Astrocyte of the spinal cord (primary cell): Measurements from ENCODE around the gene CLBA1.
"Not testable (repeated sequence)": the region's sequence is repeated elsewhere in the genome, so short reads cannot be mapped to it uniquely, and the experiment has no call there.

Experiments
- DNase-seq: peaks from one replicate; pipeline ENCODE4 v3.0.0; 2011; ENCODE audit warnings: low read depth, low spot score
- H3K4me3 ChIP-seq: 2 replicates; pipeline ENCODE4 v1.5.1; 2011; ENCODE audit warnings: low read depth, mild to moderate bottlenecking, low read length, moderate library complexity
- in situ Hi-C: cut with HindIII; loops from 2 replicates; pipeline ENCODE4 v1.10.0; 2017; ENCODE audit warnings: low sequenced_read_pairs
- TF ChIP-seq, protein P1 (sequence below): IDR thresholded peaks from 2 replicates; pipeline ENCODE4 v1.5.1; 2012; ENCODE audit warnings: low read depth, mild to moderate bottlenecking, low read length, inconsistent platforms

The CLBA1 gene

DNA sequence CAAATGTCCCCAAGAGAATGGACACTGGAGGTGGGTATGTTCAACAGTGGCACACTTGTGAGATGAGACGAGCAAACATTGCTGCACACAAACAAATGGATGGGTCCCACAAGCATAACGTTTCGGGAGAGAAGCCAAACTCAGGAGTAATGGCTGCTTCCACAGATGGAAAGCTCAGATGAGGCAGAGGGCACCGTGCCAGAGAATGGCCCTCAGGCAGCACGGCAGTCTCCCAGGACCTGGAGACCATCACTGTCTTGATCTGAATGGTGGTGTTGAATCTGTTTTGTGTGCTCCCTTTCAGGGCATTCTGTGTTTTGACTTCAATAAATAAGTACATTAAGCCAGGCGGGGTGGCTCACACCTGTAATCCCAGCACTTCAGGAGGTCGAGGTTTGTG lies 43.8 kb downstream of the CLBA1 start:
- TF ChIP-seq, protein P1, sequence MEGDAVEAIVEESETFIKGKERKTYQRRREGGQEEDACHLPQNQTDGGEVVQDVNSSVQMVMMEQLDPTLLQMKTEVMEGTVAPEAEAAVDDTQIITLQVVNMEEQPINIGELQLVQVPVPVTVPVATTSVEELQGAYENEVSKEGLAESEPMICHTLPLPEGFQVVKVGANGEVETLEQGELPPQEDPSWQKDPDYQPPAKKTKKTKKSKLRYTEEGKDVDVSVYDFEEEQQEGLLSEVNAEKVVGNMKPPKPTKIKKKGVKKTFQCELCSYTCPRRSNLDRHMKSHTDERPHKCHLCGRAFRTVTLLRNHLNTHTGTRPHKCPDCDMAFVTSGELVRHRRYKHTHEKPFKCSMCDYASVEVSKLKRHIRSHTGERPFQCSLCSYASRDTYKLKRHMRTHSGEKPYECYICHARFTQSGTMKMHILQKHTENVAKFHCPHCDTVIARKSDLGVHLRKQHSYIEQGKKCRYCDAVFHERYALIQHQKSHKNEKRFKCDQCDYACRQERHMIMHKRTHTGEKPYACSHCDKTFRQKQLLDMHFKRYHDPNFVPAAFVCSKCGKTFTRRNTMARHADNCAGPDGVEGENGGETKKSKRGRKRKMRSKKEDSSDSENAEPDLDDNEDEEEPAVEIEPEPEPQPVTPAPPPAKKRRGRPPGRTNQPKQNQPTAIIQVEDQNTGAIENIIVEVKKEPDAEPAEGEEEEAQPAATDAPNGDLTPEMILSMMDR, result no peak
- H3K4me3 ChIP-seq, result no peak overlapping the region
- in situ Hi-C loops, result no loop called here
- DNase-seq, result no peak

DNA sequence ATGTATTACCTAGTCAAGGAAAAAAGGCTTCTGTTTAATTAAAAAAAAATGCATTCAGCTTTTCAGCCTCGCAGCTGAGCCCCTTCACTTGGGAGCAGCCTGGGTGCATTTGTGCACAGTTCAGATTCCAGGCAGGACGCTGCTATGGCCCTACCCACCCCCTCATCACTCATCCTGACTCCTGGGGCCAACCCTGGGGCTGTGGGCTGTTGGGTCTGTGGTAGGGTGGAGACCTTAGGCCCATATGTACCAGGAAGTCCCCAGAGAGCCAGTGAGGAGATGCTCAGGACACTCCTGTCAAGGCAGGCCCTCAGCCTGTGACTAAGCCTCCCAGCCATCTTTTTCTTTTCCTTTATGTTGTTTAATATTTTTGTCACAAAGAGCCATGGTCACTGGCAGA lies 44.6 kb downstream of the CLBA1 start:
- TF ChIP-seq, protein P1, result no peak
- in situ Hi-C loops, result no loop called here
- DNase-seq, result no peak
- H3K4me3 ChIP-seq, result no peak overlapping the region

DNA sequence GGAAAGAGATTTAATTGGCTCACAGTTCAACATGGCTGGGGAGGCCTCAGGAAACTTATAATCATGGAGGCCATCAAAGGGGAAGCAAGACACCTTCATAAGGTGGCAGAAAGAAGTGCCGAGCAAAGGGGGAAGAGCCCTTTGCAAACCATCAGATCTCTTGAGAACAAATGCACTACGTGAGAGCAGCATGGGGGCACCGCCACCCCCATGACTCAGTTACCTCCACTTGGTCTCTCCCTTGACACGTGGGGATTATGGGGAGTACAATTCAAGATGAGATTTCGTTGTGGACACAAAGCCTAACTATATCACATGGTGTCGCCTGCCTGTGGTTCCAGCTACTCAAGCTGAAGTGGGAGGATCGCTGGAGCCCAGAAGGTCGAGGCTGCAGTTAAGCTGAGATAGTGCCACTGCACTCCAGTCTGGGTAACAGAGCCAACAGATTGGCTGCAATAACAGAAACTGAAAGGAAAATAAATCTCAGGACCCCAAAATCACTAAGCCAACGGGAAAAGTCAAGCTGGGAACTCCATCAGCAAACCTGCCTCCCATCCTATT lies 45.3 kb downstream of the CLBA1 start:
- in situ Hi-C loops, result no loop called here
- TF ChIP-seq, protein P1, result no peak
- no peak overlapping the region for H3K4me3 ChIP-seq
- DNase-seq, result no peak

DNA sequence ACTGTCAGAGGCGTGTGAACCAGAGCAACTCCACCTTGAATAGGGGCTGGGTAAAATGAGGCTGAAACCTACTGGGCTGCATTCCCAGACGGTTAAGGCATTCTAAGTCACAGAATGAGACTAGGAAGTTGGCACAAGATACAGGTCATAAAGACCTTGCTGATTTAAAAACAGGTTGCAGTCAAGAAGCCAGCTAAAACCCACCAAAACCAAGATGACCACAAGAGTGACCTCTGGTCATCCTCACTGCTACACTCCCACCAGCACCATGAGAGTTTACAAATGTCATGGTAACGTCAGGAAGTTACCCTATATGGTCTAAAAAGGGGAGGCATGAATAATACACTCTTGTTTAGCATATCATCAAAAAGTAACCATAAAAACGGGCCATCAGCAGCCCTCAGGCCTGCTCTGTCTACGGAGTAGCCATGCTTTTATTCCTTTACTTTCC lies 46.9 kb downstream of the CLBA1 start:
- DNase-seq, result peak; percentile 88
- in situ Hi-C loops, H3K4me3 ChIP-seq: not testable (repeated sequence)

DNA sequence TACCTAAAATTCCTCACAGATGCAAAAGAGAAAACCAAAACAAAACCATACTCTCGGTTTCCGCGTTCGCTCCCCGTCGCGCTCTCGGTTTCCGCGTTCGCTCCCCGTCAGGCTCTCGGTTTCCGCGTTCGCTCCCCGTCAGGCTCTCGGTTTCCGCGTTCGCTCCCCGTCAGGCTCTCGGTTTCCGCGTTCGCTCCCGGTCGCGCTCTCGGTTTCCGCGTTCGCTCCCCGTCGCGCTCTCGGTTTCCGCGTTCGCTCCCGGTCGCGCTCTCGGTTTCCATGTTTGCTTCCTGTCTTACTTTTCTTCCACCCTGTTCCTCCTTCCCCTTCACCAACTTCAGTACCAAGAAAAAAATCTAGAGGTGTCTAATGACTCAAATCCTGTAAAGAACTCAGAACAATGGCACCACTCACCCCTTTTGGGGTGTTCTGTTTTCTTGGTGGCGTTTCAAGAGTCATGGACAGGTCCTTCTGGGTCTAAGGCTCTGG lies 47.9 kb downstream of the CLBA1 start:
- in situ Hi-C loops, DNase-seq: not testable (repeated sequence)
- H3K4me3 ChIP-seq, result peak overlapping the region; percentile 52

DNA sequence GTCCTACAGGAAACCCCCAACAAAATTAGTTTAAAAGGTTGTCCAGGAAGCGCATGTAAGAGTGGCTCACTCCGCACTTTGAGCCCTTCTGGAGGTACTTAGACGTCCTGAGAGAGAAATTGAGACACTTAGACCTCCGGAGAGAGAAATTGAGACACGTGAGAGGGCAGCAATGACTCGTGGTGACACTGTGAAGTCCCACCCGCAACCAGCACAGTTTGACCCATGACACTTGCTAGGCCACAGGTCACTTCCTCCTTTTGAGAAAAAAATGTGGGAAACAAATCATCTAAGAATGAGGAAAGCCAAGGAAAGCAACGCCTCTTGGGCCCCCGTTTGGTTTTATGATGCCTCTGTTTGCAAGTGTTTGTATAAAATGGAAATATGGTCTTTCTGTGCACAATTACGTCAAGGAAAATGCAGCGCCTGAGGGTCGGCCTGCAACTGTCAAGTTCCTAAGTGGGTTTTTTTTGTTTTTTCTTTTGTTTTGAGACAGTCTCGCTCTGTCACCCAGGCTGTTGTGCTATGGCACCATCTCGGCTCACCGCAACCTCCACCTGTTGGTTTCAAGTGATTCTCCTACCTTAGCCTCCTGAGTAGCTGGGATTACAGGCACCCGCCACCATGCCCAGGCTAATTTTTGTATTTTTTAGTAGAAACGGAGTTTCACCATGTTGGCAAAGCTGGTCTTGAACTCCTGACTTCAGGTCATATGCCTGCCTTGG lies 48.9 kb downstream of the CLBA1 start:
- DNase-seq, result no peak
- no peak overlapping the region for H3K4me3 ChIP-seq
- in situ Hi-C loops, result no loop called here
- TF ChIP-seq, protein P1, result no peak

DNA sequence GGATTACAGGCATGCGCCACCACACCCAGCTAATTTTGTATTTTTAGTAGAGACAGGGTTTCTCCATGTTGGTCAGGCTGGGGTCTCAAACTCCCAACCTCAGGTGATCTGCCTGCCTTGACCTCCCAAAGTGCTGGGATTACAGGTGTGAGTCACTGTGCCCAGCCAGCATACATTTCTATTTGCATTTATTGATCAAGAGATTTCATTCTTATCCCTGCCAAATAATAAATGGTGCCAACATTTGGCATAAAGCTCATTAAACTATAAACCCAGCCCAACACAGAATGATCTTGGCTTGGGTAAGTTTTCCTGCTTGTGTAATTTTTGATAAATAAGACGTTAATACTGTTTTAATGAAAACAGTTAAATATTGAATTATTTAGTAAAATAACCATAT lies 50.0 kb downstream of the CLBA1 start:
- in situ Hi-C loops, result not testable (repeated sequence)

DNA sequence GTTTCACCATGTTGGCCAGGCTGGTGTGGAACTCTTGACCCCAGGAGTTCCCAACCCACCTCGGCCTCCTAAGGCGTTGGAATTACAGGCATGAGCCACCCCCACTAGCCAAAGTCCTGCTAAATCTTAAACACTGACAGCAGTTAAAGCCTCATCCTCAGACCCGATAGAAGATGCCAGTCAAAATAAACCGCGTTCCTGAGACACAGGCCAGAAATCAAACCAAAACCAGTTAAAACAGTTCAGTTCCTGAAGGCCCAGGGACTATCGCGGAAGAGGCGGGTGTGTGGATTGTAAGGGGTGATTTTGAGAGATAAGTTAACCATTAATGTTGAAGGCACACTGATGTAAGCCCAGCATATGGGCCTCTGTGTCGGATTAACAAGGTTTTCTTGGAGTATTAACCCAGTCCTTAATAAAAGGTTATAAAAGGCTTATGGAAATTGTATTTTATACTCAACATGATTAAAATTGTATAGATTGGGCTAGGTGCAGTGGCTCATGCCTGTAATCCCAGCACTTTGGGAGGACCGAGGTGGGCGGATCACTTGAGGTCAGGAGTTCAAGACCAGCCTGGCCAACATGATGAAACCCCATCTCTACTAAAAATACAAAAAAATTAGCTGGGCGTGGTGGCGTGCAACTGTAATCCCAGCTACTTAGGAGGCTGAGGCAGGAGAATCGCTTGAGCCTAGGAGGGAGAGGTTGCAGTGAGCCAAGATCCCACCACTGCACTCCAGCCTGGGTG lies 54.0 kb downstream of the CLBA1 start:
- TF ChIP-seq, protein P1, result no peak
- no peak for DNase-seq
- in situ Hi-C loops, result no loop called here
- no peak overlapping the region for H3K4me3 ChIP-seq

More for the DNA sequence above, 50.0 kb downstream of the CLBA1 start:
- H3K4me3 ChIP-seq, DNase-seq: not testable (repeated sequence)
